Caco-2 (cell line): Measurements from ENCODE around the gene CCDC14. TPM values are rescaled to one million over a fixed set of nuclear protein-coding genes. Genes with fewer than 3 reads are reported as not detected.

Experiments used
- BruUV-seq: library from RNA; stranded (reverse); fragments of 400-500 nt; replicated peaks from 2 replicates; lab custom pipeline; 2021; lab: Mats Ljungman, UMichigan
- CTCF ChIA-PET: fragments of 300-600 bp; sonication (Branson Sonifier 250); formaldehyde crosslinking; loops from one replicate; lab custom pipeline; 2022; ENCODE audit warnings: antibody characterized with exemption; lab: Charles Lee
- POLR2A ChIA-PET: fragments of 300-600 bp; sonication (Branson Sonifier 250); formaldehyde crosslinking; loops from one replicate; lab custom pipeline; 2022; ENCODE audit warnings: antibody characterized with exemption; lab: Charles Lee
- DNase-seq, 2 experiments: peaks; one replicate each; pipeline versions ENCODE4 v3.0.0 to v3.0.0-alpha.2; 2020 to 2022
- H3K27me3 ChIP-seq: replicated peaks from 2 replicates; pipeline ENCODE4 v1.6.0; 2011; ENCODE audit warnings: low read length; ENCODE audit not compliant: control insufficient read depth, insufficient read depth
- H3K36me3 ChIP-seq: 2 replicates; pipeline ENCODE4 v1.5.1; 2011; ENCODE audit warnings: low read length; ENCODE audit not compliant: control insufficient read depth, insufficient read depth
- H3K4me1 ChIP-seq: fragments of 250-450 bp; sonication (Bioruptor Pico); 2 replicates; pipeline ENCODE4 v1.5.1; 2020; ENCODE audit warnings: mild to moderate bottlenecking
- H3K4me3 ChIP-seq: 2 replicates; pipeline ENCODE4 v1.5.1; 2011; ENCODE audit warnings: low read depth, mild to moderate bottlenecking, control low read depth, low read length
- H3K9me3 ChIP-seq: fragments of 250-450 bp; sonication (Bioruptor Pico); 2 replicates; pipeline ENCODE4 v1.5.1; 2020; ENCODE audit warnings: mild to moderate bottlenecking, moderate library complexity
- H3K27ac Mint-ChIP-seq: one replicate; pipeline ENCODE4 v1.8.0; 2022; ENCODE audit warnings: mixed read lengths; ENCODE audit not compliant: unreplicated experiment
- H3K27me3 Mint-ChIP-seq: one replicate; pipeline ENCODE4 v1.8.0; 2022; ENCODE audit warnings: mixed read lengths; ENCODE audit not compliant: insufficient read depth, unreplicated experiment
- H3K36me3 Mint-ChIP-seq: one replicate; pipeline ENCODE4 v1.8.0; 2022; ENCODE audit warnings: mild to moderate bottlenecking, mixed read lengths; ENCODE audit not compliant: insufficient read depth, unreplicated experiment
- H3K4me1 Mint-ChIP-seq: one replicate; pipeline ENCODE4 v1.8.0; 2022; ENCODE audit warnings: low read depth, mixed read lengths; ENCODE audit not compliant: unreplicated experiment
- H3K4me3 Mint-ChIP-seq: one replicate; pipeline ENCODE4 v1.8.0; 2022; ENCODE audit warnings: mild to moderate bottlenecking, moderate library complexity, mixed read lengths; ENCODE audit not compliant: unreplicated experiment
- H3K9me3 Mint-ChIP-seq: one replicate; pipeline ENCODE4 v1.8.0; 2022; ENCODE audit warnings: mixed read lengths; ENCODE audit not compliant: unreplicated experiment
- intact Hi-C: fragments of 100-400 bp; cut with micrococcal nuclease; formaldehyde crosslinking; loops from one replicate; pipeline ENCODE4 v1.10.0; 2022; ENCODE audit not compliant: unreplicated experiment
- total RNA-seq: library from RNA; stranded (reverse); gene quantifications from 2 replicates; pipeline ENCODE4 v1.2.3, GENCODE V29; 2022
- TF ChIP-seq, protein P1 (sequence below), 2 experiments: fragments of 200-600 bp in 1 of 2; IDR thresholded peaks; 1 replicate in 1 of 2; 2 replicates in 1 of 2; pipeline versions ENCODE4 v1.5.1 to v1.8.0; 2011 to 2022; ENCODE audit warnings: antibody characterized with exemption in 1 of 2, control low read depth in 1 of 2, inconsistent platforms in 1 of 2, low read depth in 1 of 2, low read length in 1 of 2, mild to moderate bottlenecking in 1 of 2, moderate library complexity in 1 of 2; ENCODE audit not compliant: insufficient read depth in 1 of 2, severe bottlenecking in 1 of 2, unreplicated experiment in 1 of 2

CCDC14 gene
- total RNA-seq, 1 experiment from 2014 or later = 43.5 TPM

DNA sequence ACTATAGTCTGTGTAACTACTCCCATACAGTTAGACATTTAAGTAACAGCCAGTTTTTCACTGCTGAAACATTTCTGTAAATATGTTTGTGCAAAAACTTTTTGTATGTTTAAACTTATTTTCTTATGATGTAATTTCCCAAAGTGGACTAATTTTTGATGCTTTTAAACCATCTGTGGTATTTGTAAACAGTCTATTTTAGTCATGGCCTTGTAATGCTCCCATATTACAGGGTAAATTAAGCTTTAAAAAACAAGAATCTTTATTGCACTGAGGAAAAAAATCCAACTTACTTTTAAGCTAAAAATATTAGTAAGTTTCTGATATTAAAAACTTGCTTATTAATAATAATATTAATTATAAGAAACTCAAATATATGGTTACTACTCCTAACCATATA, 13.5 kb downstream of the CCDC14 start:
- no peaks in the 10 kb centered on the region for H3K36me3 ChIP-seq
- H3K27me3 Mint-ChIP-seq = no peaks in the 10 kb centered on the region
- no peak overlapping the region for H3K27ac Mint-ChIP-seq
- H3K9me3 ChIP-seq = no peaks in the 10 kb centered on the region
- H3K4me1 ChIP-seq = no peaks in the 10 kb centered on the region
- TF ChIP-seq, protein P1, sequence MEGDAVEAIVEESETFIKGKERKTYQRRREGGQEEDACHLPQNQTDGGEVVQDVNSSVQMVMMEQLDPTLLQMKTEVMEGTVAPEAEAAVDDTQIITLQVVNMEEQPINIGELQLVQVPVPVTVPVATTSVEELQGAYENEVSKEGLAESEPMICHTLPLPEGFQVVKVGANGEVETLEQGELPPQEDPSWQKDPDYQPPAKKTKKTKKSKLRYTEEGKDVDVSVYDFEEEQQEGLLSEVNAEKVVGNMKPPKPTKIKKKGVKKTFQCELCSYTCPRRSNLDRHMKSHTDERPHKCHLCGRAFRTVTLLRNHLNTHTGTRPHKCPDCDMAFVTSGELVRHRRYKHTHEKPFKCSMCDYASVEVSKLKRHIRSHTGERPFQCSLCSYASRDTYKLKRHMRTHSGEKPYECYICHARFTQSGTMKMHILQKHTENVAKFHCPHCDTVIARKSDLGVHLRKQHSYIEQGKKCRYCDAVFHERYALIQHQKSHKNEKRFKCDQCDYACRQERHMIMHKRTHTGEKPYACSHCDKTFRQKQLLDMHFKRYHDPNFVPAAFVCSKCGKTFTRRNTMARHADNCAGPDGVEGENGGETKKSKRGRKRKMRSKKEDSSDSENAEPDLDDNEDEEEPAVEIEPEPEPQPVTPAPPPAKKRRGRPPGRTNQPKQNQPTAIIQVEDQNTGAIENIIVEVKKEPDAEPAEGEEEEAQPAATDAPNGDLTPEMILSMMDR (IDR thresholded peaks at IDR 0.05; ENCODE audit: insufficient read depth in 1 of 2, low read depth in 1 of 2, low read length in 1 of 2, severe bottlenecking in 1 of 2, unreplicated experiment in 1 of 2) = no peak
- H3K4me3 ChIP-seq = no peak overlapping the region
- no peaks in the 10 kb centered on the region for H3K4me1 Mint-ChIP-seq
- intact Hi-C loops = no loop called here
- peaks cover 28% of the 10 kb centered on the region for H3K36me3 Mint-ChIP-seq
- no TSS peak for BruUV-seq
- H3K9me3 Mint-ChIP-seq = no peaks in the 10 kb centered on the region
- H3K27me3 ChIP-seq = no peaks in the 10 kb centered on the region
- no peak for DNase-seq
- POLR2A ChIA-PET = no interaction called here
- no peak overlapping the region for H3K4me3 Mint-ChIP-seq
- CTCF ChIA-PET = no interaction called here

DNA sequence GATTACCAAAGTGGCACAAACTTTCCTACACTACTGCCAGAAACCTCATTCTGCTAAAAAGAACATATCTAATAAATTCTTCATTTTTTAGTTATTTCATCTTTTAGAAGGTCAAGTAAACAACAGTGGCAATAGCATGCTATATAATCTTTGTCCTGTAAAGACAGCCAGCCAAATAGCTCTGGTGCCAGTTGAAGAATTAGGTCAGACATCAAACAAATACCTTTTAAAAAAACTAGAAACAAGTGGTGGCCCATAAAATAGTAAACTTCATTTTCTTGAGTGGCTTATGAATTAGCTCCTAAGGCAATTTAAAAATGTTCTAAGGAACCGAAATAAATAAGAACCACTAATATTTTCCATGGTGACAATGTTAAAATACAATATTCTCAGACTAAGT, 19.5 kb downstream of the CCDC14 start:
- H3K9me3 ChIP-seq = no peaks in the 10 kb centered on the region
- Mint-ChIP-seq H3K27me3 (no peaks in the 10 kb centered on the region), H3K9me3 (no peaks in the 10 kb centered on the region), H3K27ac (no peak overlapping the region), H3K4me1 (no peaks in the 10 kb centered on the region), H3K36me3 (peaks cover 29% of the 10 kb centered on the region), H3K4me3 (no peak overlapping the region)
- DNase-seq = no peak
- no peaks in the 10 kb centered on the region for H3K36me3 ChIP-seq
- ChIA-PET CTCF (interaction anchor here (0.7 kb wide), 1 partner anchor 16 kb away, joined by 3 read pairs; no protein-coding TSS in a partner anchor), POLR2A (no interaction called here)
- H3K27me3 ChIP-seq = no peaks in the 10 kb centered on the region
- no peaks in the 10 kb centered on the region for H3K4me1 ChIP-seq
- intact Hi-C loops = no loop called here
- TF ChIP-seq, protein P1 (IDR thresholded peaks at IDR 0.05; ENCODE audit: insufficient read depth in 1 of 2, low read depth in 1 of 2, low read length in 1 of 2, severe bottlenecking in 1 of 2, unreplicated experiment in 1 of 2) = no peak
- BruUV-seq = no TSS peak
- no peak overlapping the region for H3K4me3 ChIP-seq

DNA sequence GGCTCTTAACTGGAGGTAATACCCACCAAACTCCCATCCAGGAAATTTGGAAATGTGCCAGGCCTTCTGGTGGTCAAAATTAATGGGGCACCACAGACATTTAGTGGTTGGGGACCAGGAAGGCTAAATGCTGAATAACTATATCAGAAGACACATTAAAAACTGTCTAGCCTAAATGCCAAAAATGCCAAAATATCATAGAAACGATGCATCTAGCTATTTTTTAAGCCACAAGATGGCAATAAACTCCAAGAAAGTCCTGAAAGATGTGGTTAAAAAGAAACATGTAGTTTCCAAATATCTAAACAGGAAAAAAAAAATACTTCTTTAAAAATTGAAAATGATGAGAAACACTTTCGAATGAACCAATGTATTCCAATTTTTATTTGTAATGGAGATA, 19.9 kb downstream of the CCDC14 start:
- Histone ChIP-seq H3K4me3 (no peak overlapping the region), H3K27me3 (no peaks in the 10 kb centered on the region), H3K36me3 (no peaks in the 10 kb centered on the region), H3K4me1 (no peaks in the 10 kb centered on the region), H3K9me3 (no peaks in the 10 kb centered on the region)
- BruUV-seq = no TSS peak
- DNase-seq = no peak
- ChIA-PET POLR2A (no interaction called here), CTCF (interaction anchor here (0.7 kb wide), 1 partner anchor 17 kb away, joined by 3 read pairs; no protein-coding TSS in a partner anchor)
- H3K4me1 Mint-ChIP-seq = no peaks in the 10 kb centered on the region
- intact Hi-C loops = no loop called here
- H3K27me3 Mint-ChIP-seq = no peaks in the 10 kb centered on the region
- no peak overlapping the region for H3K27ac Mint-ChIP-seq
- TF ChIP-seq, protein P1 (IDR thresholded peaks at IDR 0.05; ENCODE audit: insufficient read depth in 1 of 2, low read depth in 1 of 2, low read length in 1 of 2, severe bottlenecking in 1 of 2, unreplicated experiment in 1 of 2) = no peak
- H3K4me3 Mint-ChIP-seq = no peak overlapping the region
- no peaks in the 10 kb centered on the region for H3K9me3 Mint-ChIP-seq
- peaks cover 25% of the 10 kb centered on the region for H3K36me3 Mint-ChIP-seq
